HG02759 (cell line): ENCODE data around the gene SCMH1.

ENCODE experiments used
- ATAC-seq: cut with Tn5 transposase; IDR thresholded peaks from one replicate; pipeline ENCODE4 v1.9.1; 2021; ENCODE audit warnings: mild to moderate bottlenecking, moderate library complexity; ENCODE audit not compliant: unreplicated experiment

SCMH1 gene

DNA sequence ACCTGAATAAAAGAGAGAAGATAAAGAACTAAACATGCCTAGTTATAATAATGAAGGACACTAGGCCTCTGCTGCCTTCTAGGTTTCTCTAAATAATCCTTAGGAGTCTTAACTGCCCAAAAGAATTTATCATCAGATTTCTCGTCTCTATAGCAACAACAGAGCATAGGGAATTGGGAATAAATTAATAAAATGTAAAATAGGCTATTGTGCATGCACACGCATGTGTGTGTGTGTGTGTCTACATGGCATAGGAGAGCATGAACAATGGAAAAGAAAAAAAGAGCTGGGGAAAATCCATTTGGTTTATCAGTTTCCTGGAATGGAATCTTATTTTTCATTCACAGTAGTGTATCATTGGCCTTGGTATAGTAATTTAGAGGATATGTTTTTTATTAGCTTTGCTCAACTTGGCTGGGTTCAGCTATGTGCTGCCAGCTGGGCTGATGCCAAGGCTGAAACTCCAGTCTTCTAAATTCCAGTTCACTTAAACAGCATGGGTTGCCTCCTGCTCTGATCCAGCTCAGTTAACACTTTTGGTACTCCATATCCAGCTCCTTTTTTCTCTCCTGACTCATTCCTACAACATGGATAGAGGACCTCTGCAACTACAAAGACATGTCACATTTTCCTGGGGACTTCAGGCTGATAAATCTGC is 140.0 kb downstream of the SCMH1 start:
- ATAC-seq, result no peak

DNA sequence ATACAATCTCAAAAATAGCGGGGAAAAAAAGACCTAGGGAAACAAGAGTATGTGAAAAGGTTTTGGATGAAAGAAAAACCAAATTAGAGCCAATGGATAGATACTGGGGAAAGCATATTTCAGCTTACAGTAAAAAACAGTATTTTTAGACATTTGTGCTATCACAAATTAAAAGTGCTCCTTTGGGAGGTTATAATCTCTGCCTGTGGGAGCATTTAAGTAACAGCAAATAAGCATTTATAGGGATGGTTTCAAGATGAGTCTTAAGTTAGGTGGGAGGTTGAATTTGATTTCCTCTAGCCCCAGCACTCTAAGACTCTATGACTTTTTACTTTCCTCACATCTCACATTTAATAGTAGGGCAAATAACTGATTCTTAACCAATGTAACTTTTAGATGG is 141.0 kb downstream of the SCMH1 start:
- no peak for ATAC-seq

DNA sequence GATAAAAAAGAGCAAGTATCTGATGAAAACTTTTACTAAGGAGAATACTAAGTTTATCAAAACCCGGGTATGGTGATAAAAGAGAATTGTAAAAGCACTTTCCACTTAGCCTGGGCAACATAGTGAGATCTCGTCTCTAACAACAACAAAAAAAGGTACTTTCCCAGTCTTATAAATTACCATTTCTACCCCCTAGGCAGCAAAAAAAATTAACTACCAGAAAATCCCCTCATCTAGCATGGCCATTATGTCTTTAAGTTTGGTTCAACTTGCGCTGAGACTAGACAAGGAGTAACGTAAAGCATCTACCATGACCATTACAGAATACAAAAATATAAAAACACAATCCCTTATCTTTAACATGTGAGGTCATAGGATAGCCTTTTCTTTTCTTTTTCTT is 141.9 kb downstream of the SCMH1 start:
- ATAC-seq, result no peak

- ATAC-seq, result no peak
These were observed 143.2 kb downstream of the SCMH1 start for GRCh38 chr1:41098730-41099460.

- no peak for ATAC-seq
These were observed 145.0 kb downstream of the SCMH1 start for GRCh38 chr1:41097105-41097504.

GRCh38 chr1:41093826-41094225 is 148.3 kb downstream of the SCMH1 start:
- ATAC-seq, result no peak

DNA sequence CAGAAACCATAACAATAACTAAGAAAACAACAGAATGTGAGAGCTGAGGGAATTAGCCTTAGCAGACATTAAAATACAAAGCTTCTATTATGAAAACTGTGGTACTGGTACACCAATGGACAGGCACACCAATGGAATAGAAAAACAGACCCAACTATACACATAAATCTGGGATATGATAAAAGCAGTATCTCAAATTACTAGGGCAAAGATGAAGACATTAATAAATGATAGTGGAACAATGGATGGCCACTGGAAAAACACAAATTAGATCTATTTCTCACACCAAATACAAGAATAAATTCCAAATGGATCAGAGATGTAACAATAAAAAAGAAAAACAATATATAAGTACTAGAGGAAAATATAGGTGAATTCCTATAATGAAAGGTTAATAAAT is 155.2 kb downstream of the SCMH1 start:
- ATAC-seq, result no peak

GRCh38 chr1:41078616-41079015 is 163.5 kb downstream of the SCMH1 start:
- ATAC-seq, result no peak

GRCh38 chr1:41078193-41078592 is 163.9 kb downstream of the SCMH1 start:
- ATAC-seq, result no peak

DNA sequence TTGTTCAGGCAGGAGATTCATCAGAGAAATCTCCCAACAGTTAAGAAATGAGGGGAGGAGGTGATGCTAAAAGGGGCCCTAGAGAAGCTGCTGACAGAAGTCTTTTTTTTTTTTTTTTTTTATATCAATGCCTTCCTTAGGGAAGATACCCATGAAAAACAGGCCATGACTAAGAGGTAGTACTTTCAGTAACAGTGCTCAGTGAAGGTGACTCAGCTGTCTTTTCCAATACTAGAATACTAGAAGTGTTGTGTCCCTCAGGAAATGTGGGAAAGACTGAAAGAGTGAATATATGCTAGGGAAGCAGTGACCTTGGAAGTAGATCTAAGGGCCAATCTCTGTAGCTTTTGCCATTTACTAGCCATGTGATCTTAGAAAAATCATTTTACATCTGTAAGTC is 168.1 kb downstream of the SCMH1 start:
- ATAC-seq, result no peak

DNA sequence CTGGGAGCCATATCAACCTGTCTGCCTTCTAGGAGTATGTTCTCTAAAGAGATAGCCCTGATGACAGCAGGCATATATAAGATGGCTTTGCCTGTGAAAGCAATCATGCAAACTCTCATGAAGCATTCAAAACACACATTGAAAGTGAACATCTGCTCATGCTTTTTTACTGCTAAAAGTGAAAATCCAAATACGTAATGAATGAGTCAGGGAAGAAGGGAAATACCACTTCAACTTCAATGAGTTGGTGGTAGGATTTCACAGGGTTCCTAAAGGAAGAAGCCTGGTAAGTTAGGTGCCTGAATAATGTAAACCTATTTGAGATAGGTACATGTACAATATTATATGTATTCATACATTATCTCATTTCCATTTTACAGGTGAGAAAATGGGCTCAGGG is 170.1 kb downstream of the SCMH1 start:
- no peak for ATAC-seq

- ATAC-seq, result no peak
These were observed 185.2 kb downstream of the SCMH1 start for GRCh38 chr1:41056907-41057306.

- ATAC-seq, result no peak
These were observed 188.8 kb downstream of the SCMH1 start for GRCh38 chr1:41053316-41053715.

DNA sequence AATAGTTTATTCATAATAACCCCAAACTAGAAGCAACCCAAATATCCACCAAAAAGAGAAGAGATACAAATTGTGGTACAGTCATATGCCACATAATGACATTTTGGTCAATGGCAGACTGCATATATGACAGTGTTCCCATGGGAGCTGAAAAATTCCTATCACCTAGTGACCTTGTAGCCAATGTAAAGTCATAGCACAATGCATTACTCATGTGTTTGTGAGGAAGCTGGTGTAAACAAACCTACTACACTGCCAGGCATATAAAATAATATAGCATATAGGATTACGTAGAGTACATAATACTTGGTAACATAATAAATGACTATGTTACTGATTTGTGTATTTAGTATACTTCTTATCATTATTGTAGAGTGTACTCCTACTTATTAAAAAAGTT is 191.1 kb downstream of the SCMH1 start:
- ATAC-seq, result no peak

DNA sequence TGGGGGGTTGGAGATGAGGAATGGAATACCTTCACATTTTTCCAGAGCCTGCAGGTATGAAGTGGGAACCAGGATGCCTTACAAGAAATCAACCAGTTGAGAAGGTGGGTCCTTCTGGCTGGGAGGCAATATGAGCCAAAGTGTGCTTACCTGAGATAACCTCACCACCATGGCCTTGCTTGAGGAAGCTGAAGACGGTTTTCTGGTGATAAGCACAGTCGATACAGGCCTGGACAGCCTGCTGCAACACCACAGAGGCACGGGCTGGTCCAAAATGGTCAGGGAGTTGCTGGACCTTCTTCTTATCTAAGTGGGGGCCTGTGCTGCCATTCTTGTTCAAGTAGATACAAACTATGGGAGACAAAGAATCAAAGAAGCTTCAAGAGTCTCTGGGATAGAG is 193.6 kb downstream of the SCMH1 start:
- no peak for ATAC-seq

DNA sequence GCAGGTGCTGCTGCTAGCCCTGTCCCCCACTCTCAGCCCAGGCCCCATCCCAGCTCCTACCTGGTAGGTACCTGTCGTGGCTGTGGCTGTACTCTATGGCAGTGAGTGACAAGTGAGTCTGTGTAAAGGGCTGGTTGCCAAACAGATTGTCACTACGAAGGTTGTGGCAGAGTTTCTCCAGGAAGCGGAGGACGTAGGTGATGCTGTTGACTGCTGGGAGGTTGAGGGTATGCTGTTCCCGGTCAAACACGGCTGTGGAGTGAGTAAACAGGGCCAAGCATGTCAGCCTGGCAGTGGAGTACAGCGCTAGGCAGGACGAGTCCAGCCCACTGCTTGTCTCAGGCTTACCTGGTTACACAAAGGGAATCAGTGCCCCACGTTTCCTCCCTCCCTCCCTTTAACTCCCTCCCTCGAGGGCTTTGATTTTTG is 195.7 kb downstream of the SCMH1 start:
- no peak for ATAC-seq

GRCh38 chr1:41045740-41046139 is 196.4 kb downstream of the SCMH1 start:
- no peak for ATAC-seq

- ATAC-seq, result no peak
These were observed 197.9 kb downstream of the SCMH1 start for GRCh38 chr1:41044187-41044586.

DNA sequence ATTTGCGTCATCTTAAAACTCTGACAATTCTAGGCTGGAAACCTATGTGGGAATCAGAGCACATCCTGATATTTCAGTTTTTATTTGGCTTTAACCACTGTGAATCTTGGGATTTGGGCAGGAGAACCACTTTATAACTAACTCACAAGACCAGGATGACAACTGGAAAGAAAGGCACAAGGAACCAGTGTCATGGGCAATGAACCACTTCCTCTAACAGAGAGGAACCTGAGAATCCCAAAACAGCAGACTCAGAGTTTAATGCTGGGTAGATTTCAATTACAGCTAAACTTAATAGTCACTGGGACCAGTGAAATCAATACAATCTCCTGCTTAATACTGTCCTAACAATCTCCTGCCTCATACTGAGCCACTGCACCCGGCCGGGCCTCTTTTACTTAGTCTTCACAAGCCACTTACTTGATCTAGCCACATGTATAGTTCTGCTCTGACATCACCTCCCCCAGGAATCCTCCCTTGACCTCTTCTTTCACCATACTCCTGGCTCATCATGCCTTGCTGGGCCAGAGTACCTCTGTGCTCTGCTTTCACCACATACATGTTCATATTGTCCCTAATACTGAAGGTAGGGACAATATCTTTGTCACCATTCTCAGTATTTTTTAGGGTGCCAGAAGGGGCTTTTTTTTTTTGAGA is 200.4 kb downstream of the SCMH1 start:
- ATAC-seq, result no peak

- no peak for ATAC-seq
These were observed 204.0 kb downstream of the SCMH1 start for GRCh38 chr1:41038110-41038509.

DNA sequence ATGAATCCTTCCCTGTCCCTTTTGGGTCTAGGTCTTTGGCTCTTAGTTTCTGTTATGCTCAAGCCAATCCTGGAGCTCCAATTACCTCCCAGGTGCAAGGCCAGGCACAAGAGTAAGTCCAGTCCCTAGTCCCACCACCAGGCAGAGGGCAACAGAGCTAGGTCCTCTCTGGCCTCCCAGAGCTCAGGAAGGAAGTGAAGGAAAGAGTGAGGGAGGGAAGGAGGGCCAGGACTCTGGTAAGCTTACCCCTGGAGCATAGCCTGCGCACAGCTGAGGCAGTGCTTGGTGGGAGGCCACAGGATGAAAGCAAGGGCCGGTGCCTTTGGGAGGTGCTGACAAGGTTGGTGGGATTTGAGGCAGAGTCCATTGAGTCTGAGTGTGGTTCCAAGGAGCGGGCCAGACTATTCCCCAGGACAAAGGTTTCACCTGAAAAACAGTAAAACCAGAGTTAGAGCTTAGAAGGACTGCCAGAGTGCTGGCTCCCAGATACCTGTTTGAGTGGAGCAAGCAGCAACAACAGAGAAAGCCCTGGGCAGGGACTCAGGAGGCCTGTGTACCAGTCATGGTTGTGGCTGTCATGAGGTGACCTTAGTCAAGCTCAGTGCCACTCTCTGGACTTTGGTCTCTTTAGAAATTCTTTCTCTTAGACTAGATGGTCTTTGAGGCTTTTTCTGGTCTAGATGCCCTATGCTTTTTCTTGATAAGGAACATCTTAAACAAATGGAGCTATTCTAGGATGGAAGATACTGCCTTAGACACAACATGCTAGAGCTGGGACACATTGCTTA is 204.8 kb downstream of the SCMH1 start:
- no peak for ATAC-seq
